Rectal smooth muscle tissue (tissue), 1 donor: Measurements from ENCODE around the gene PSTPIP1.

ENCODE experiments used
- H3K27ac ChIP-seq: one replicate; pipeline ENCODE4 v1.7.0; 2013; ENCODE audit warnings: low read depth, low read length, inconsistent platforms
- H3K27me3 ChIP-seq: one replicate; pipeline ENCODE4 v1.7.0; 2013; ENCODE audit warnings: low read length; ENCODE audit not compliant: control insufficient read depth, insufficient read depth
- H3K36me3 ChIP-seq: one replicate; pipeline ENCODE4 v1.7.0; 2013; ENCODE audit warnings: low read length; ENCODE audit not compliant: control insufficient read depth, insufficient read depth
- H3K4me1 ChIP-seq: one replicate; pipeline ENCODE4 v1.7.0; 2013; ENCODE audit warnings: low read length; ENCODE audit not compliant: control insufficient read depth, insufficient read depth
- H3K4me3 ChIP-seq: one replicate; pipeline ENCODE4 v1.7.0; 2013; ENCODE audit warnings: low read length
- H3K9ac ChIP-seq: one replicate; pipeline ENCODE4 v1.7.0; 2013; ENCODE audit warnings: low read length

PSTPIP1 gene

GRCh38 chr15:77060546-77060945, 65.6 kb downstream of the PSTPIP1 start:
- Histone ChIP-seq H3K27me3 (no peaks in the 10 kb centered on the region), H3K4me3 (no peak overlapping the region), H3K9ac (no peak overlapping the region), H3K27ac (no peak overlapping the region), H3K4me1 (peaks cover 20% of the 10 kb centered on the region), H3K36me3 (no peaks in the 10 kb centered on the region)

GRCh38 chr15:77063249-77063648, 68.3 kb downstream of the PSTPIP1 start:
- H3K4me1 ChIP-seq: peaks cover 26% of the 10 kb centered on the region
- no peak overlapping the region for H3K9ac ChIP-seq
- no peaks in the 10 kb centered on the region for H3K27me3 ChIP-seq
- no peak overlapping the region for H3K27ac ChIP-seq
- no peak overlapping the region for H3K4me3 ChIP-seq
- H3K36me3 ChIP-seq: no peaks in the 10 kb centered on the region

DNA sequence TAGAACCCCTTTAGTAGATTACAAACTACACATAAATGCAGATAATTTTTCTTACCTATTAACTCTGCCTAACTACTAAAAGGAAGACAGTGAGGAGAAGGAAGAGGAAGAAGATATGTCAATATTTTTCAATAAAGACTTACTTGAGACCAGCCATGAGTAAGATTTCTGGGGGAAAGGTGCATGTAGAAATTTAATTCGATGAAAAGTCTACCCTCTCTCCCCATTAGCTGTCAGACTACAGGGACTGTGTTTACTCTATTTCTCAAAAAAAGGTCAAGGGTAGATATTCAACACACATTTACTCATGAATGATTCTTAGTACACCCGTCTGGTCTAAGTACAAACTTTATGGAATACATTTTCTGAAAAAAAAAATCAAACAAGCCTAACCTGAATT, 69.1 kb downstream of the PSTPIP1 start:
- no peaks in the 10 kb centered on the region for H3K36me3 ChIP-seq
- H3K27me3 ChIP-seq: no peaks in the 10 kb centered on the region
- no peak overlapping the region for H3K9ac ChIP-seq
- no peak overlapping the region for H3K27ac ChIP-seq
- no peak overlapping the region for H3K4me3 ChIP-seq
- peaks cover 23% of the 10 kb centered on the region for H3K4me1 ChIP-seq

DNA sequence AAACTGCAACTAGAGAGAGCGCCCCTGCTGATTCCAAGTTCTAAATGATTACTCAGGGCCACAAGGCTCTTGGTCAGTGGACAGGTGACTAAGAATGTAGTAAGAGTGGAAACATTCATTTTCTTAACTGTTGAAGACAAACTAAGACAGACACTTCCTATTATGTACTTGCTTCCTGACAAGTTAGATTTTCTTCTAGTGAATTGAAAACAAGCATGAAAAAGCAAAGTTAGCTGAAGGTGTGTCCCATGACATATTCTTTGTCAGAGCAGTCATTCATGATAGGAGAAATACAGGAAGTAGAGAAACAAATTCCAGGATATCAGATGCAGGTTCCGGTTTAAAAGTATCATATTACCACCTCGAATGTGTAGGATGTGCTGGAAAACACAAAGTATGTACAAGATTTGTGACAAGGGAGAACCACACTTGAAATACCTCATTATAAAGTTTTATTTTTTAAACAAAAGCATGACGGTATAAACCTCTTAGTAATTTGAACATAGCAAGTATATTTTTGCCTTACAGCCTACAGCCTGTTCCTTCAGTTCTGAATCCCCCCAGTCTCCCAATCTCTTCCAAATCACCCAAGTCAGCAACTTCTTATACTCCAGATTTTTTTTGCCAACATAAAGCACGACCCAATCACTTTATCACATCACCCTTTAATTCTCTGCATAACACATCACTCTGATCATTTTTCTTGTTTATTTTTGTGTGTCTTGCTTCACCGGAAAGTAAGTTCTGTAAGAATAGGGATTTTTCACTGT, 69.8 kb downstream of the PSTPIP1 start:
- H3K36me3 ChIP-seq: no peaks in the 10 kb centered on the region
- H3K9ac ChIP-seq: no peak overlapping the region
- H3K4me1 ChIP-seq: peaks cover 26% of the 10 kb centered on the region
- no peak overlapping the region for H3K27ac ChIP-seq
- no peak overlapping the region for H3K4me3 ChIP-seq
- no peaks in the 10 kb centered on the region for H3K27me3 ChIP-seq

DNA sequence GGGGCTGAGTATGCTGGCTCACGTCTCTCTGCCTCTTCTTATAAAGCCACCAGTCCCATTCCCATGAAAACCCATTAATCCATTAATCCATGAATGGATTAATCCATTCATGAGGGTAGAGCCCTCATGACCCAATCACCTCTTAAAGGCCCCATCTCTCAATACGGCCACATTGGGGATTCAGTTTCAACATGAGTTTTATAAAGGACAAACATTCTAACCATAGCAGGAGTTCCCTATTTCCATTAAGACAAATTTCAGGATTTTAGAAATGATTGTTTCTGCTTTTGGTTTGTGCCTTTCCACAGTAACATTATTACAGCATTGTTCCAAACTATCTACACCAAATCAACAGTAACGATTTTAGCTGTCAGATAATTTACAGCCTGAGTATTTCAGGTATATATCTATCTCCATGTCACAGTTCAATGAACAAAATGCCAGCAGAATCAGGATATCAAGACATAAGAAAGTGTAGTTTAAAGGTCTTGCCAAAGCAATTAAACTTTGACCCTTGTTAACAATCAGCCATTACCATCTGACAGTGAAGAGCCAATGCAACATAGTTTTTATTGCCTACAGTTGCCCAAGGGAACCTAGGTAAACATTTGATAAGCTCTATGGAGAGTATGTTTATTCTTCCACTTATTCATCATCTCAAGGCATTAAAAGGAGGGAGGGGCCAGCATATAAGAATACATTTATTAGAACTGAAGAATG, 72.2 kb downstream of the PSTPIP1 start:
- H3K36me3 ChIP-seq: no peaks in the 10 kb centered on the region
- peaks cover 11% of the 10 kb centered on the region for H3K4me1 ChIP-seq

GRCh38 chr15:77067691-77068367, 72.9 kb downstream of the PSTPIP1 start:
- Histone ChIP-seq H3K27ac (no peak overlapping the region), H3K4me1 (peaks cover 11% of the 10 kb centered on the region)

More for the DNA sequence above, 72.2 kb downstream of the PSTPIP1 start:
- Histone ChIP-seq H3K27me3 (no peaks in the 10 kb centered on the region), H3K9ac (no peak overlapping the region), H3K4me3 (peak overlapping the region; percentile 10), H3K27ac (no peak overlapping the region)

GRCh38 chr15:77068633-77069032, 73.7 kb downstream of the PSTPIP1 start:
- peak overlapping the region; percentile 16 for H3K4me3 ChIP-seq
- peaks cover 11% of the 10 kb centered on the region for H3K4me1 ChIP-seq
- no peaks in the 10 kb centered on the region for H3K27me3 ChIP-seq
- H3K36me3 ChIP-seq: no peaks in the 10 kb centered on the region
- no peak overlapping the region for H3K27ac ChIP-seq
- no peak overlapping the region for H3K9ac ChIP-seq

More at GRCh38 chr15:77067691-77068367, 72.9 kb downstream of the PSTPIP1 start:
- Histone ChIP-seq H3K9ac (no peak overlapping the region), H3K4me3 (peak overlapping the region; percentile 10), H3K27me3 (no peaks in the 10 kb centered on the region), H3K36me3 (no peaks in the 10 kb centered on the region)

GRCh38 chr15:77069521-77070121, 74.7 kb downstream of the PSTPIP1 start:
- H3K4me1 ChIP-seq: peaks cover 11% of the 10 kb centered on the region
- H3K9ac ChIP-seq: peak overlapping the region; percentile 85
- peak overlapping the region; percentile 93 for H3K27ac ChIP-seq

GRCh38 chr15:77070180-77070494, 75.2 kb downstream of the PSTPIP1 start:
- peak overlapping the region; percentile 86 for H3K4me3 ChIP-seq
- peak overlapping the region; percentile 93 for H3K27ac ChIP-seq
- H3K27me3 ChIP-seq: no peaks in the 10 kb centered on the region
- H3K36me3 ChIP-seq: no peaks in the 10 kb centered on the region
- H3K9ac ChIP-seq: peak overlapping the region; percentile 85
- peaks cover 11% of the 10 kb centered on the region for H3K4me1 ChIP-seq

More at GRCh38 chr15:77069521-77070121, 74.7 kb downstream of the PSTPIP1 start:
- H3K27me3 ChIP-seq: no peaks in the 10 kb centered on the region
- H3K4me3 ChIP-seq: peak overlapping the region; percentile 86
- no peaks in the 10 kb centered on the region for H3K36me3 ChIP-seq

GRCh38 chr15:77070495-77071304, 75.8 kb downstream of the PSTPIP1 start, which contains the start of gene TSPAN3:
Gene TSPAN3, minus strand, starts transcription at chr15:77071109. Its CDS starts 155 bp downstream, at chr15:77070954.
- peaks cover 11% of the 10 kb centered on the region for H3K4me1 ChIP-seq

DNA sequence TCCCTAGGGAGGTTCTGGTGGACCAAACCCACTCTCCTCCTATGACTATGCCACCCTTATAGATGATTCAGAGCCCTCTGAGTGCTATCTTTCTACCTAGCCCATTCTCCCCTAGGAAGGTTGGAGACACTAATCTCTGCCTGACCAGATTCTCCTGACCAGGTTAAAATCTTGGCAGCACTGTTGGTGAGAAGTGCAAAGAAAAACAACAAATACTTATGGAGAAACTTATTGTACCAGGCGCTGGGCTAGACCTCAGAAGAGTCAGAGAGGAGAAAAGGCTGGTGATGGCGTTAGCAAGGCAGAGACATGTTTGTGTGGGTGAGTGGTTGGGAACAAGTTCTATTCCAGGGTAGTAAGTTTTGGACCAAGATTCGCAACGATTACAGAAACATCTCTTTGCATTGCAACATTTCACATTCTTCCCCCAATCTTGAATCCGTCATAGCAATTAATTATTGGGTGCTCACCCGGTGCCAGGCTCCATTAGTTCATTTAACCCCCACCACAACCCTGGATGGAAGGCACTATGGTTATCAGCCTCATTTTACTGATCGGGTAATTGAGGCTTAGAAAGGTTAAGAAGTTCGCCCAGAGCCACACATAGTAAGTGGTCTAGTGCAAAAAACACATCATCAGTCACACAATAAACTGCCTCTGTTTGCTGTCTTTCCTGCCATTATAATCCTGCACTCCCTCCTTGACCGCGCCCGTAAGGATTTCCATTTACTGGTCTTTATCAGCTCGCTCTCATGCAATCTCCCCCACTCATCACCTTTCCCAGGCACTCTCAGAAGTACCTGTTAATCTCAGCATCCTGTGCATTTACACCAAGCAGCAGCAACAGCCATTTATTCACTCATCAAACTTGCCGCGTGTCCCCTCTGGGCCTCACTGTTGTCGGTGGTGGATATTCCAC, 76.6 kb downstream of the PSTPIP1 start:
- H3K4me1 ChIP-seq: peaks cover 11% of the 10 kb centered on the region
- no peaks in the 10 kb centered on the region for H3K36me3 ChIP-seq
- H3K27me3 ChIP-seq: no peaks in the 10 kb centered on the region
- H3K27ac ChIP-seq: peak overlapping the region; percentile 59
- no peak overlapping the region for H3K9ac ChIP-seq
- no peak overlapping the region for H3K4me3 ChIP-seq

More at GRCh38 chr15:77070495-77071304, 75.8 kb downstream of the PSTPIP1 start, which contains the start of gene TSPAN3:
- Histone ChIP-seq H3K4me3 (peak within 1 kb of the TSS; percentile 86), H3K36me3 (no peaks in the 10 kb centered on the region), H3K27me3 (no peaks in the 10 kb centered on the region), H3K27ac (peak within 1 kb of the TSS; percentile 93), H3K9ac (peak within 1 kb of the TSS; percentile 85)
